Measurements from ENCODE around the gene UACA. TPM values are rescaled to one million over a fixed set of nuclear protein-coding genes. Genes with fewer than 3 reads are reported as not detected.
"Not testable (repeated sequence)": the region's sequence is repeated elsewhere in the genome, so short reads cannot be mapped to it uniquely, and the experiment has no call there.

The UACA gene
- total RNA-seq, 1 donor from 2014 or later = 78.0 TPM

DNA sequence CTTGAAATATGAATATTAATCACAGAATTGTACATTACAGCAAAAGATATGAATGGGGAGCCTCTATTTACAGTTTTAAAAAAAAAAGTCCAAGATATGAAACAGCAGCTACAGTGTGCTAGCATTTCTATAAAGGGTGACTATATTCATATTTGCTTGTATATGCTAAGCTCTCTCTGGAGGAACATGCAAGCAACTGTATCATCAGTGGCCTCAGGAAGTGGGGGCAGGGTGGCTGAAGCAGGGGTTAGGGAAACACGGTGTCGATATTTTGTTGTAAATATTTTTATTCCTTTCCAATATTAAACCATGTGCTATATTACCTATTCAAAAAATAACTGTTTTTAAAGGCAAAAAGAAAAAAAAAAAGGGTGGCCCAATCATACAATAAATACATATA lies 2.3 kb downstream of the UACA start:
- no peak for DNase-seq (ENCODE audit: low spot score)
- intact Hi-C loops (cut with DNase I) = loop anchor here (5.0 kb wide), 1 partner anchor 36 kb away; no protein-coding TSS in a partner anchor

GRCh38 chr15:70758790-70759462 lies 4.4 kb downstream of the UACA start:
- intact Hi-C loops (cut with DNase I) = no loop called here
- DNase-seq (ENCODE audit: low spot score) = no peak

DNA sequence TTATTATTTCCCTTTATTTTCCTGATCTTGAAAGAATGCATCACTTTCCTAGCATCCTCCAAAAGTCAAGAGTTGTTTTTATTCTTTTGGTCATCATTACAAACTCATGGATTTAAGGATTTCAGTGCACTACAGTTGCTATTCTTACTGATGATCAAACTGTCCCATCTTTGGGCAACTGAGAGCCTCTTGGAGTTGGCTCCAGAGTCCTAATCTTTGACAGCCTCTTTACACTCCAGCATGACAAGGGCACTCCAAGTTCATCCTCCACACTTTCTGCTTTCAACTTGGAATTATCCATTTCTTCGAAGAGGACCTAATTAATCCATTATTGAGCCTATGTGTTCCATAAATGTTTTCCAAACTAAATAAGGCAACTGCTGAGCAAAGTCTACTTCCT lies 5.7 kb downstream of the UACA start:
- intact Hi-C loops (cut with DNase I) = no loop called here

DNA sequence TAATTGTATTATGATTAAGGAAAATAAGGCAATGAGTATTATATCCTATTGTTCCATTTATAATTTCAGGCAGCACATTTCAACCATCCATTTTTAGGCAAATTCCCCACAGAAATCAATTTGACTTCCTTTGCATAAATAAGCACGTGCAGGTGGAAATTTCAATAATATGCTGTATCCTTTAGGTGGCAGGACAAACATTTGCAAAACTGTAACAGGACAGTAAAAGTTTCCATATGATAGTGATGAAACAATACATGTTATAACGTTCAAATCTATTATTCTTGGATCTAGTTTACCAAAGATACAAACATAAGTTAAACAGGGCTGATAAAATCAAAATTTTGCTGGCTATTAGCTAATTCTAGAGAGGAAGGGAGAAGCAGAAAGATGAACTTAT lies 8.5 kb downstream of the UACA start:
- DNase-seq (ENCODE audit: low spot score) = no peak
- intact Hi-C loops (cut with DNase I) = no loop called here

More for the DNA sequence above, 5.7 kb downstream of the UACA start:
- no peak for DNase-seq (ENCODE audit: low spot score)

GRCh38 chr15:70753101-70753829 lies 10.1 kb downstream of the UACA start:
- DNase-seq (ENCODE audit: low spot score) = no peak
- intact Hi-C loops (cut with DNase I) = no loop called here

DNA sequence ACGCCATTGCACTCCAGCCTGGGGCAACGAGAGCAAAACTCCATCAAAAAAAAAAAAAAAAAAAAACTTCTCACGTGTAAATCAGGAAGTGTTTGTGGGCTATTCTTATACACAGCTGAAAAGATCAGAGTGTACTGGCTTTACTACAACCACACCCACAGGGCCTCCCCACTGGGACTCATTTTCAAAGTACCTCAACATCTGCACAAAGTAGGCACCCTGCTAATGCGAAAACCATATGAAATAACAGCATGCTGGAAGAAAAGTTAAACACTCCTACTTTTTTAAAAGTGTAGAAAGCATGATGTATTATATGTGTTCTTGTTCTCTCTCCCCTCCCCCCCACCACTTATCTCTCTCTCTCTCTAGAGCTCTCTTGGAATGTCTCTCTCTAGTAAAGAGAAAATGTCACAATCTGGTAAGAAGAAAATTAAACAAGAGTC lies 11.1 kb downstream of the UACA start:
- intact Hi-C loops (cut with DNase I) = no loop called here
- DNase-seq (ENCODE audit: low spot score) = no peak

DNA sequence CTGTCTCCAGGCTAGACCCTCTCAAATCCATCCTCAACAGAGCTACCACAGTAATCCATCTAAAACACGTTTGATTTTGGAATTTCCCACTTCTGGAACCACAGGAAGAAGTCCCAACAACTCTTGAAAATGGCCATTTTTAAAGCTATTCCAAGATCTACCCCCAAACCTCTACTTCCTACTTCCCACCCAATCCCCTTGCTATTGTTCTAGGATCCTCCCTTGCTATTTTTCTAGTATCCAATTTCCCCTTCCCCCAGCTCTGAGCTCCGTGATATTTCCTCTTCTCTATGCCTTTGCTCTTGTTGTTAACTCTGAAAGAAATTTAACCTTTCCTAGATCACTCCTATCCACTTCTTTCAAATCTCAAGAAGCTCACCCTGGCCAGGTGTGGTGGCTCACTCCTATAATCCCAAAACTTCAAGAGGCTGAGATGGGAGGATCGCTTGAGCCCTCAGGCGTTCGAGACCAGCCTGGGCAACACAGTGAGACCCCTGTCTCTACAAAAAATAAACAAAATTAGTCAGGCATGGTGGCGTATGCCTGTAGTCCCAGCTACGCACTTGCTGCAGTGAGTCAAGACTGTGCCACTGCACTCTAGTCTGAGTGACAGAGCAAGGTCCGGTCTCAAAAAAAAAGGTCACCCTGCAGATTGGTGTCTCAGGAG lies 13.0 kb downstream of the UACA start:
- DNase-seq (ENCODE audit: low spot score) = no peak
- intact Hi-C loops (cut with DNase I) = no loop called here

- intact Hi-C loops (cut with DNase I) = no loop called here
- DNase-seq (ENCODE audit: low spot score) = peak; percentile 83
Observed at GRCh38 chr15:70748281-70748747, 15.0 kb downstream of the UACA start.

GRCh38 chr15:70746598-70746997 lies 16.8 kb downstream of the UACA start:
- intact Hi-C loops (cut with DNase I); DNase-seq (ENCODE audit: low spot score): not testable (repeated sequence)

DNA sequence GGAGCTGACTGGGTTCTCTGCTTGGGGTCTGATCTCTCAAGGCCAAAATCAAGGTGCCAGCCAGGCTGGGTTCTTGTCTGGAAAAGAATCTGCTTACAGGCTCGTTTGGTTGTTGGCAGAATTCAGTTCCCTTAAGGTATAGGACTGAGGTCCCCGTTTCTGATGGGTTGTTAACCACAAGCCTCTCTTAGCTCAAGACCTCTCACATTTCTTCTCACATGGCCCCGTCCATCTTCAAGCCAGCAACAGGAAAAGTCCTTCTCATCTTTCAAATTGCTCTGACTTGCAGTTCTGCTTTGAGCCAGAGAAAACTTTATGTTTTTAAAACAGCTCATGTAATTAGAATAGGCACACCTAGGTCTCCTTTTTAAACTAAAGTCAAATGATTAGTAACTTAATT lies 20.4 kb downstream of the UACA start:
- intact Hi-C loops (cut with DNase I) = no loop called here
- no peak for DNase-seq (ENCODE audit: low spot score)

DNA sequence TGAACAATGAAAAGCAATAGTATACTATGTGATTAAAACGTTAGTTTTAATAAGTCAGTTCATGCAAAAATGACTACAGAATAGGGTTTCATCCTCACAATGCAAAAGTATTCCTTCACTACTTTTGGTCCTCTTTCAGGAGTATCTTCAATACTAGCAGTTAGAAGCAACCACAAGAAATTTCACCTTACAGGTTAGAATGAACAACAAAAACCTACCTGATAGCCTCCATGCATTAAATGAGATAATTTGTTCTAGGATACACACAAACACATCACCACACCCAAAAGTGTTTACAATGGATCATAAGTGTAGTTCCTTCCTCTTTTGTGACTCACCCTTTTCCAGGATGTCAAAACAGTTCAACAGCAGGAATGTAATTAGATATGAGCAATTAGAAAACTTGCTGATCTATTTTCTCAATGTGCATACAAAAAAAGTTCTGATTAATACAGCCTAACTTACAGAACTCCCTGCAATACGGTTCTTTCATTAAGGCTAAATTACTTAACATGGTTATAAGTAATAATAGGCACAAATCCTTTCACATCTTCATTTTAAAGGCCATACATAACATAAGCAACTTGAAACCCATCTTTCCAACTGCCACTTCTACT lies 21.6 kb downstream of the UACA start:
- intact Hi-C loops (cut with DNase I) = no loop called here
- DNase-seq (ENCODE audit: low spot score) = no peak

DNA sequence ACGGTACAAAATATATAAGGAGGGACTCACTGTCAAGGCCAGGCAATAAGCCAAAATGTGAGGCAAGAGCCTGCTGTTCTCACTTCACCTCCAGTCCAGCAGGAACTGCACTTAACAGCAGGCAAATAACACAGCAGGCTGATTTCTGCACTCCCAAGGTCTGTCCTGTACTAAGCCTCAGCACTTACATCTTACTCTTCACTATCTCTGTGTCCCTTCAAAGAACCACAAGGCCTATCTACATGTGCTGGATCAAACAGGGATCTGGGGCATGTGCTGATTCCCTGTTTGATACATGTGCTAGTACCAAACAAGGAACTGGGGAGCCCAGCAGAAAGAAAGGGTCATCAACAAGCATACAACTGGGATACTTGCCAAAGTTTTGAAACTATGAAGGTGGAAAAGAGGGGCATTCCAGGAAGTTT lies 22.2 kb downstream of the UACA start:
- no peak for DNase-seq (ENCODE audit: low spot score)
- intact Hi-C loops (cut with DNase I) = no loop called here

GRCh38 chr15:70735040-70735439 lies 28.3 kb downstream of the UACA start:
- DNase-seq (ENCODE audit: low spot score); intact Hi-C loops (cut with DNase I): not testable (repeated sequence)

- intact Hi-C loops (cut with DNase I) = loop anchor here (10.0 kb wide), 1 partner anchor 54 kb away; no protein-coding TSS in a partner anchor
- no peak for DNase-seq (ENCODE audit: low spot score)
Observed at GRCh38 chr15:70729164-70729563, 34.2 kb downstream of the UACA start.

GRCh38 chr15:70726753-70727152 lies 36.6 kb downstream of the UACA start:
- no peak for DNase-seq (ENCODE audit: low spot score)
- intact Hi-C loops (cut with DNase I) = loop anchor here (10.0 kb wide), 1 partner anchor 52 kb away; no protein-coding TSS in a partner anchor

DNA sequence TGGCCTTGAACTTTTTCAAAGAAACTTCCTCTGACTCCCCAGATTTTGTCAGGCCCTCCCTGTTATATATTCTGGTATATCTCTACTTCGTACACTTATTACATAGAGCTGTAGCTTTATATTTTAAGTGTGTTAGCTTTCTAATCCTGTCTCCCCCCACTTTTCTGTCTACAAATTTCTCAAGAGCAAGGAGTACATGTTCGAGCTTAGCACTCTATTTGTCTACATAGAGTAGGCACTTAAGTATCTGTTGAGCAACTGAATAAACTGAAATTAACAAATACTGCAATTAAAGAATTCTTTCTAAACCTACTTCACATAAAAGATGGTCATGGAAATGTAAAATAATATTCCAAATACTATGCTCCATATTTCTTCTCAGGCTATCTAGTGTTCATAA lies 39.4 kb downstream of the UACA start:
- intact Hi-C loops (cut with DNase I) = loop anchor here (10.0 kb wide), 1 partner anchor 49 kb away; no protein-coding TSS in a partner anchor
- no peak for DNase-seq (ENCODE audit: low spot score)

- intact Hi-C loops (cut with DNase I) = loop anchor here (10.0 kb wide), 1 partner anchor 48 kb away; no protein-coding TSS in a partner anchor
- no peak for DNase-seq (ENCODE audit: low spot score)
Observed at GRCh38 chr15:70723122-70723422, 40.3 kb downstream of the UACA start.

DNA sequence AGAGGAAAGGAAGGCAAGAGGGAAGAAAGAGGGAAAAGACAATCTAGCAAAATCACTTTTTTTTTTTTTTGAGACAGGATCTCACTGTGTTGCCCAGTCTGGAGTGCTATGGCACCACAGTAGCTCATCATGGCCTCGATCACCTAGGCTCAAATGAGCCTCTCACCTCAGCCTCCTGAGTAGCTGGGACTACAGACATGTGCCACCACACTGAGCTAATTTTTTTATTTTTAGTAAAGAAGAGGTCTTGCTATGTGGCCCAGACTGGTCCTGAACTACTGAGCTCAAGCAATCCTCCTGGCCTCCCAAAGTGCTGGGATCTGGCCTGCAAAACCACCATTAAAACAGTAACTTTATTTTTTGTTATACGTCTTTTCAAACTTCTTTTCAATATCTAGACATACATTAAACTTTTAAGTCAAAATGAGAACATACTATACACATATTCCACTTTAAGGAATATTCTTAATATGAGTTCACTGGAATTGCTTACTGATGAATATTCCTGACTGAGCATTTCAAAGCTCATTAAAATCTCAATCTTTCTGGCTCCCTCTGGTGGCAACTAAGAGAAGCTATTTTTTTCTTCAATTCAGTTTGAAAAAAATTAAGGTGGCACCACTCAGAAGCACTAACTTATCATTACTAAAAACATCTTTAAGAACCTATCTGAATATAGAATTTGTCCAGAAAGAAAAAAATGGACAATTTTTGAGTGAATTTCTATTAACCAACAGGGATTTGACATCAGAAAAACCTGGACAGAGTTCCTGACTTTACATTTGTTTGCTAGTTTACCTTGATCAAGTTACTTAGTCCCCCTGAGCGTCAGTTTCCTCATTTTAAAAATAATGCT lies 40.9 kb downstream of the UACA start:
- DNase-seq (ENCODE audit: low spot score) = no peak
- intact Hi-C loops (cut with DNase I) = loop anchor here (10.0 kb wide), 1 partner anchor 48 kb away; no protein-coding TSS in a partner anchor

Data from cardiac septum (tissue), 1 donor.